WTC11 (cell line): ENCODE data around the gene ZNF230. TPM values are rescaled to one million over a fixed set of nuclear protein-coding genes. Genes with fewer than 3 reads are reported as not detected.

ENCODE experiments used
- ATAC-seq: fragments of 200-7000 bp; cut with Tn5 transposase; 2 replicates; pipeline ENCODE4 v1.10.0; 2021; ENCODE audit warnings: mild to moderate bottlenecking, moderate library complexity
- CTCF ChIA-PET: fragments of 300-600 bp; sonication (Branson Sonifier 250); formaldehyde crosslinking; loops from one replicate; lab custom pipeline; 2021; ENCODE audit warnings: antibody characterized with exemption; lab: Charles Lee
- POLR2A ChIA-PET: fragments of 350-600 bp; sonication (Branson Sonifier 250); formaldehyde crosslinking; loops from one replicate; lab custom pipeline; 2021; ENCODE audit warnings: antibody characterized with exemption; lab: Charles Lee
- DNase-seq: peaks from one replicate; pipeline ENCODE4 v3.0.0; 2021; ENCODE audit warnings: low spot score
- H3K27ac Mint-ChIP-seq: 2 replicates; pipeline ENCODE4 v1.8.0; 2021; ENCODE audit warnings: mixed read lengths
- H3K27me3 Mint-ChIP-seq: 2 replicates; pipeline ENCODE4 v1.8.0; 2021; ENCODE audit warnings: low read depth, mild to moderate bottlenecking, moderate library complexity, mixed read lengths
- H3K36me3 Mint-ChIP-seq: 2 replicates; pipeline ENCODE4 v1.8.0; 2021; ENCODE audit warnings: mixed read lengths
- H3K4me1 Mint-ChIP-seq: 2 replicates; pipeline ENCODE4 v1.8.0; 2022; ENCODE audit warnings: mixed read lengths
- H3K4me3 Mint-ChIP-seq: 2 replicates; pipeline ENCODE4 v1.8.0; 2021; ENCODE audit warnings: mild to moderate bottlenecking, moderate library complexity, mixed read lengths
- H3K9me3 Mint-ChIP-seq: 2 replicates; pipeline ENCODE4 v1.8.0; 2021; ENCODE audit warnings: mixed read lengths
- CBFB ChIP-seq: sonication (generic); formaldehyde crosslinking; IDR thresholded peaks from 2 replicates; pipeline ENCODE4 v1.8.1; 2022; ENCODE audit warnings: mild to moderate bottlenecking, low read depth, missing genetic modification reagents
- FOXJ3 ChIP-seq: sonication (generic); formaldehyde crosslinking; IDR thresholded peaks from 2 replicates; pipeline ENCODE4 v1.9.0; 2021; ENCODE audit warnings: missing genetic modification reagents, mild to moderate bottlenecking, borderline replicate concordance
- FOXK1 ChIP-seq: sonication (generic); formaldehyde crosslinking; IDR thresholded peaks from 2 replicates; pipeline ENCODE4 v1.8.0; 2022; ENCODE audit warnings: mild to moderate bottlenecking, moderate library complexity, missing genetic modification reagents
- HMGA2 ChIP-seq: fragments of 250-450 bp; sonication (Bioruptor Pico); IDR thresholded peaks from 2 replicates; pipeline ENCODE4 v1.4.0; 2021; ENCODE audit warnings: mild to moderate bottlenecking, moderate library complexity
- NFATC4 ChIP-seq: fragments of 250-450 bp; sonication (Bioruptor Pico); IDR thresholded peaks from 2 replicates; pipeline ENCODE4 v1.9.0; 2021; ENCODE audit warnings: mild to moderate bottlenecking
- NFE2L1 ChIP-seq: sonication (generic); formaldehyde crosslinking; IDR thresholded peaks from 2 replicates; pipeline ENCODE4 v1.8.1; 2023; ENCODE audit warnings: missing genetic modification reagents
- PRRX2 ChIP-seq: fragments of 250-450 bp; sonication (Bioruptor Pico); IDR thresholded peaks from 2 replicates; pipeline ENCODE4 v1.8.0; 2021; ENCODE audit warnings: mild to moderate bottlenecking
- SP1 ChIP-seq: sonication (generic); formaldehyde crosslinking; conservative IDR thresholded peaks from 2 replicates; pipeline ENCODE4 v1.8.1; 2022; ENCODE audit warnings: missing genetic modification reagents
- TEAD4 ChIP-seq: sonication (generic); formaldehyde crosslinking; IDR thresholded peaks from 2 replicates; pipeline ENCODE4 v1.8.0; 2022; ENCODE audit warnings: mild to moderate bottlenecking, missing genetic modification reagents
- ZBTB21 ChIP-seq: sonication (generic); formaldehyde crosslinking; IDR thresholded peaks from 2 replicates; pipeline ENCODE4 v1.8.1; 2023; ENCODE audit warnings: mild to moderate bottlenecking, missing genetic modification reagents, borderline replicate concordance
- ZBTB43 ChIP-seq: sonication (generic); formaldehyde crosslinking; IDR thresholded peaks from 2 replicates; pipeline ENCODE4 v1.8.1; 2023; ENCODE audit warnings: mild to moderate bottlenecking, missing genetic modification reagents
- ZNF121 ChIP-seq: sonication (generic); formaldehyde crosslinking; IDR thresholded peaks from 2 replicates; pipeline ENCODE4 v1.8.0; 2023; ENCODE audit warnings: missing genetic modification reagents
- ZNF423 ChIP-seq: fragments of 250-450 bp; sonication (Bioruptor Pico); IDR thresholded peaks from 2 replicates; pipeline ENCODE4 v2.1.2; 2022; ENCODE audit warnings: mild to moderate bottlenecking, moderate library complexity
- ZSCAN18 ChIP-seq: fragments of 250-450 bp; sonication (Bioruptor Pico); IDR thresholded peaks from 2 replicates; pipeline ENCODE4 v2.1.2; 2022; ENCODE audit warnings: mild to moderate bottlenecking, moderate library complexity
- total RNA-seq: library from RNA; stranded (reverse); gene quantifications from 3 replicates; pipeline ENCODE4 v1.2.3, GENCODE V29; 2021
- TF ChIP-seq, protein P1 (sequence below): fragments of 250-450 bp; sonication (Bioruptor Pico); IDR thresholded peaks from 2 replicates; pipeline ENCODE4 v1.9.0; 2021; ENCODE audit warnings: mild to moderate bottlenecking
- TF ChIP-seq, protein P2 (sequence below): fragments of 250-450 bp; sonication (Bioruptor Pico); conservative IDR thresholded peaks from 2 replicates; pipeline ENCODE4 v1.9.0; 2021; ENCODE audit warnings: mild to moderate bottlenecking
- TF ChIP-seq, protein P3 (sequence below): fragments of 250-450 bp; sonication (Bioruptor Pico); IDR thresholded peaks from 2 replicates; pipeline ENCODE4 v1.9.0; 2021; ENCODE audit warnings: mild to moderate bottlenecking

ZNF230 gene
- total RNA-seq, 1 experiment from 2014 or later, result 3.5 TPM

DNA sequence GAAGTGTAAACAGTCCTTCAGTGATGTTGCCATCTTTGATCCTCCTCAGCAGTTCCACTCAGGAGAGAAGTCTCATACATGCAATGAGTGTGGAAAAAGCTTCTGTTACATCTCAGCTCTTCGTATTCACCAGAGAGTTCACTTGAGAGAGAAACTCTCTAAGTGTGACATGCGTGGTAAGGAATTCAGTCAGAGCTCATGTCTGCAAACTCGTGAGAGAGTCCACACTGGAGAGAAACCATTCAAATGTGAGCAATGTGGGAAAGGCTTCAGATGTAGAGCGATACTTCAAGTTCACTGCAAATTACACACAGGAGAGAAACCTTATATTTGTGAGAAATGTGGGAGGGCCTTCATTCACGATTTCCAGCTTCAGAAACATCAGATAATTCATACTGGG, 7.7 kb downstream of the ZNF230 start:
- Mint-ChIP-seq H3K9me3 (peaks cover 89% of the 10 kb centered on the region), H3K36me3 (peaks cover 76% of the 10 kb centered on the region), H3K27me3 (peaks cover 5% of the 10 kb centered on the region; the same call in 1 of the 2 replicates), H3K27ac (no peak overlapping the region), H3K4me3 (no peak overlapping the region)
- ATAC-seq, result no peak
- CTCF ChIA-PET, result no interaction called here
- DNase-seq, result no peak
- TF ChIP-seq, protein P1, sequence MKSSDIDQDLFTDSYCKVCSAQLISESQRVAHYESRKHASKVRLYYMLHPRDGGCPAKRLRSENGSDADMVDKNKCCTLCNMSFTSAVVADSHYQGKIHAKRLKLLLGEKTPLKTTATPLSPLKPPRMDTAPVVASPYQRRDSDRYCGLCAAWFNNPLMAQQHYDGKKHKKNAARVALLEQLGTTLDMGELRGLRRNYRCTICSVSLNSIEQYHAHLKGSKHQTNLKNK (CRISPR knock-in tag), result no peak
- no peak for TF ChIP-seq FOXJ3 (CRISPR knock-in tag)
- TF ChIP-seq, all 79 proteins: peak for 0
- no peaks in the 10 kb centered on the region for H3K4me1 Mint-ChIP-seq
- POLR2A ChIA-PET, result no interaction called here

GRCh38 chr19:44019498-44019897, 16.7 kb downstream of the ZNF230 start:
- TF ChIP-seq CBFB (no peak), ZBTB43 (CRISPR knock-in tag) (no peak), NFATC4 (CRISPR knock-in tag) (no peak), SP1 (CRISPR knock-in tag) (no peak), ZNF423 (CRISPR knock-in tag) (no peak), HMGA2 (CRISPR knock-in tag) (no peak), FOXK1 (CRISPR knock-in tag) (no peak), TEAD4 (no peak), FOXJ3 (CRISPR knock-in tag) (no peak), ZSCAN18 (no peak), ZNF121 (CRISPR knock-in tag) (no peak), ZBTB21 (CRISPR knock-in tag) (no peak), PRRX2 (CRISPR knock-in tag) (no peak), NFE2L1 (CRISPR knock-in tag) (no peak)
- TF ChIP-seq, protein P2, sequence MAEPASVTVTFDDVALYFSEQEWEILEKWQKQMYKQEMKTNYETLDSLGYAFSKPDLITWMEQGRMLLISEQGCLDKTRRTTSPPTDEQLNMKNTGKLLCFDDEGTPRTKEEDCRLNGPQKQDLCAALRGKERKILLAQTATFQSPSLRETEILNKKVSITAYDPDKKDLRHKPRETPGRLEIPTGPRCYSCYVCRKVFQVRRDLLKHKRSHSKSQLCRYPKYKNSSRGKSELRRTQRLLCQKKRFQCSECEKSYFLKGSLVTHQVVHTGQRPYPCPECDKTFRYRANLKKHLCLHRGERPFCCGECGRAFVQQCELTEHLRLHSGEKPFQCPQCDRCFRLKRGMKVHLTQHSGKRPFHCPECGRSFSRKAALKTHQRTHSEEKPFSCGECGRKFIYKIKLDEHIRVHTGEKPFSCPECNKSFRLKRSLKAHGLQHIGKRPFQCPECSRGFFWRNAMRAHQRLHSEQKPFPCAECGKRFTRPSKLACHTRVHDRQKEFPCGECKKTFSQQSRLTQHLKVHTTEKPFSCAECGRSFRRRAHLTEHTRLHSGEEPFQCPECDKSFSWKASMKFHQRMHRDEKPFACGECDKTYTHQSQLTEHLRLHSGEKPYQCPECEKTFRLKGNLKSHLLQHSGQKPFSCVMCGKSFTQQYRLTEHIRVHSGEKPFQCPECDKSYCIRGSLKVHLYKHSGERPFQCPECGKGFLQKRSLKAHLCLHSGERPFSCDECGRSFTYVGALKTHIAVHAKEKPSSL (CRISPR knock-in tag), result no peak
- TF ChIP-seq, protein P3, sequence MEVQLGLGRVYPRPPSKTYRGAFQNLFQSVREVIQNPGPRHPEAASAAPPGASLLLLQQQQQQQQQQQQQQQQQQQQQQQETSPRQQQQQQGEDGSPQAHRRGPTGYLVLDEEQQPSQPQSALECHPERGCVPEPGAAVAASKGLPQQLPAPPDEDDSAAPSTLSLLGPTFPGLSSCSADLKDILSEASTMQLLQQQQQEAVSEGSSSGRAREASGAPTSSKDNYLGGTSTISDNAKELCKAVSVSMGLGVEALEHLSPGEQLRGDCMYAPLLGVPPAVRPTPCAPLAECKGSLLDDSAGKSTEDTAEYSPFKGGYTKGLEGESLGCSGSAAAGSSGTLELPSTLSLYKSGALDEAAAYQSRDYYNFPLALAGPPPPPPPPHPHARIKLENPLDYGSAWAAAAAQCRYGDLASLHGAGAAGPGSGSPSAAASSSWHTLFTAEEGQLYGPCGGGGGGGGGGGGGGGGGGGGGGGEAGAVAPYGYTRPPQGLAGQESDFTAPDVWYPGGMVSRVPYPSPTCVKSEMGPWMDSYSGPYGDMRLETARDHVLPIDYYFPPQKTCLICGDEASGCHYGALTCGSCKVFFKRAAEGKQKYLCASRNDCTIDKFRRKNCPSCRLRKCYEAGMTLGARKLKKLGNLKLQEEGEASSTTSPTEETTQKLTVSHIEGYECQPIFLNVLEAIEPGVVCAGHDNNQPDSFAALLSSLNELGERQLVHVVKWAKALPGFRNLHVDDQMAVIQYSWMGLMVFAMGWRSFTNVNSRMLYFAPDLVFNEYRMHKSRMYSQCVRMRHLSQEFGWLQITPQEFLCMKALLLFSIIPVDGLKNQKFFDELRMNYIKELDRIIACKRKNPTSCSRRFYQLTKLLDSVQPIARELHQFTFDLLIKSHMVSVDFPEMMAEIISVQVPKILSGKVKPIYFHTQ, result no peak
- H3K27ac Mint-ChIP-seq, result no peak overlapping the region
- ATAC-seq (no peak), DNase-seq (no peak)
- 0 out of 2 replicates have a peak, but pooled peaks cover 9% of the 10 kb centered on the region for H3K36me3 Mint-ChIP-seq
- peaks cover 75% of the 10 kb centered on the region for H3K9me3 Mint-ChIP-seq
- ChIA-PET POLR2A (no interaction called here), CTCF (no interaction called here)
- peaks cover 31% of the 10 kb centered on the region for H3K27me3 Mint-ChIP-seq
- H3K4me1 Mint-ChIP-seq, result no peaks in the 10 kb centered on the region
- no peak overlapping the region for H3K4me3 Mint-ChIP-seq
